Tibial artery (tissue), 4 donors: ENCODE measurements around the gene DNM3.

Experiments
- DNase-seq, 2 donors: peaks; one replicate each; pipeline ENCODE4 v3.0.0-alpha.2; 2019
- H3K27ac ChIP-seq, 2 donors: fragments of 200-600 bp; sonication (generic) in 1 of 2; 1 replicate in 1 of 2; 2 replicates in 1 of 2; pipeline ENCODE4 v1.5.1; 2018 to 2019; ENCODE audit warnings: mild to moderate bottlenecking in 1 of 2
- H3K27me3 ChIP-seq, 2 donors: fragments of 200-600 bp; sonication (generic) in 1 of 2; one replicate each; pipeline versions ENCODE4 v1.5.1 to v1.6.0; 2016 to 2019
- H3K36me3 ChIP-seq, 3 donors: fragments of 200-600 bp; sonication (generic) in 2 of 3; one replicate each; pipeline ENCODE4 v1.5.1; 2016 to 2019; ENCODE audit warnings: mild to moderate bottlenecking in 2 of 3
- H3K4me1 ChIP-seq, 4 donors: fragments of 200-600 bp; sonication (generic) in 2 of 4; 1 replicate in 3 of 4; 2 replicates in 1 of 4; pipeline ENCODE4 v1.5.1; 2016 to 2019
- H3K4me3 ChIP-seq, 2 donors: fragments of 200-600 bp; sonication (generic) in 1 of 2; 1 replicate in 1 of 2; 2 replicates in 1 of 2; pipeline ENCODE4 v1.5.1; 2018 to 2019; ENCODE audit warnings: mild to moderate bottlenecking in 2 of 2
- H3K9me3 ChIP-seq, 3 donors: fragments of 200-600 bp; sonication (generic) in 1 of 3; one replicate each; pipeline ENCODE4 v1.5.1; 2016 to 2019
- intact Hi-C: fragments of 100-400 bp; cut with DNase I; formaldehyde crosslinking; loops from one replicate; pipeline ENCODE4 v1.15.0; 2023; ENCODE audit warnings: low total_unique reads
- TF ChIP-seq, protein P1 (sequence below), 2 experiments: fragments of 200-600 bp in 1 of 2; fragments of 450-650 bp in 1 of 2; IDR thresholded peaks; one replicate each; pipeline ENCODE4 v1.5.1; 2017 to 2019; ENCODE audit warnings: antibody characterized with exemption in 2 of 2, mild to moderate bottlenecking in 1 of 2, moderate library complexity in 1 of 2

Gene DNM3

DNA sequence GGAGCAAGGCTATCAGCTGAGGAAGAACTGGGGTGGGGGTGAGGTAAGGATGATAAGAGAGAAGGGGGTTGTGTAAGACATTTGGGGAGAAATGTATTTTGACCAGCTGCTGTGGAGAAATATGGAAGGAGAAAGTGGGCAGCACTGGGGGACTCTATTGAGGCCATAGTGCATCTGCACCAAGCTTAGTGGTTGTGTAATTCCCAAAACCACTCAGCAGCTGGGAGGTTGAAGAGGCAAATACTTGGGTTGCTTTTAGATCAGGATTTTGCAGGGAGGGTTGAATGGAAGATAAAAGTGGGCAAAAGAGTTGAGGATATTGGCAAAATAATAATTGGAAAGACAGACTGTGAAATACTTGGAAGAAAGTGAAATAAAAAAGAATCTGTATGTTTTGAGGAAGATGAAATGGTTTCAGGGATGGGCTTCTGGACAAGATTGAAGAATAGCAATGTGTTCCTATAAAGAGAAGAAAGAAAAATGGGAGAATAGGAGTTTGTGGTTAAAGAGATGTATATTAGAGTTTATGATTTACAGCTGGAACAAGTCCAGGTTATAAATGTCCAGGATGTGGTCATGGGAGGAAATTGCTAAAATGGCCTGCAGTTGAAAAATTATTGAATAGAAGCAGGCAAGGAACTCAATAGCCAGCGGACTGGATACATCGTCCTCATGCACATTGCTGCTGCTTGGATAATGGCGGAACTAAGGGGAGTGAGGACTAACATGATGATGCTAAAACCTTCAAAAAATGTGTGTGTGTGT lies 162.7 kb downstream of the DNM3 start:
- intact Hi-C loops, result no loop called here
- Histone ChIP-seq H3K4me3 (no peak overlapping the region), H3K27ac (no peak overlapping the region), H3K4me1 (no peaks in the 10 kb centered on the region), H3K27me3 (no peaks in the 10 kb centered on the region), H3K9me3 (no peaks in the 10 kb centered on the region), H3K36me3 (no peaks in the 10 kb centered on the region)
- no peak for DNase-seq
- TF ChIP-seq, protein P1, sequence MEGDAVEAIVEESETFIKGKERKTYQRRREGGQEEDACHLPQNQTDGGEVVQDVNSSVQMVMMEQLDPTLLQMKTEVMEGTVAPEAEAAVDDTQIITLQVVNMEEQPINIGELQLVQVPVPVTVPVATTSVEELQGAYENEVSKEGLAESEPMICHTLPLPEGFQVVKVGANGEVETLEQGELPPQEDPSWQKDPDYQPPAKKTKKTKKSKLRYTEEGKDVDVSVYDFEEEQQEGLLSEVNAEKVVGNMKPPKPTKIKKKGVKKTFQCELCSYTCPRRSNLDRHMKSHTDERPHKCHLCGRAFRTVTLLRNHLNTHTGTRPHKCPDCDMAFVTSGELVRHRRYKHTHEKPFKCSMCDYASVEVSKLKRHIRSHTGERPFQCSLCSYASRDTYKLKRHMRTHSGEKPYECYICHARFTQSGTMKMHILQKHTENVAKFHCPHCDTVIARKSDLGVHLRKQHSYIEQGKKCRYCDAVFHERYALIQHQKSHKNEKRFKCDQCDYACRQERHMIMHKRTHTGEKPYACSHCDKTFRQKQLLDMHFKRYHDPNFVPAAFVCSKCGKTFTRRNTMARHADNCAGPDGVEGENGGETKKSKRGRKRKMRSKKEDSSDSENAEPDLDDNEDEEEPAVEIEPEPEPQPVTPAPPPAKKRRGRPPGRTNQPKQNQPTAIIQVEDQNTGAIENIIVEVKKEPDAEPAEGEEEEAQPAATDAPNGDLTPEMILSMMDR (IDR thresholded peaks at IDR 0.05), result no peak

DNA sequence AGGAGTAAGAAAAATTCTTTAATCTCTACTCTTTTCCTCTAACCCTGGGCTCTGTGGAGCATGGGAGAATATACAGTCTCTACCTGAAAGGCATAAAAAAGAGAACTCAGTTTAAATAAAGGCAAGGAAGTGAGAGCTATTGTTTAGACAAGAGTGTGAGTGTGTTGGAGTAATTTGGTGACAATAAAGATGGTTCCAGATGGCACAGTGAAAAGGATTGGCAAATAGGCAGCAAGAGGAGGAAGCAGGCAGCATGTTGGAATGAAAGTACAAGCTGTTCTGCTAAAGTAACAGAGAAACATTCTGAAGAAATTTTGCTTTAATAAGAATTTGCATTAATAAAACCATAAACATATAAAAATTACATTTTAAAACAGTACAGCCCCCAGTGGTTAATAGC lies 163.4 kb downstream of the DNM3 start:
- Histone ChIP-seq H3K36me3 (no peaks in the 10 kb centered on the region), H3K9me3 (no peaks in the 10 kb centered on the region), H3K27ac (no peak overlapping the region), H3K27me3 (no peaks in the 10 kb centered on the region), H3K4me1 (no peaks in the 10 kb centered on the region), H3K4me3 (no peak overlapping the region)
- TF ChIP-seq, protein P1 (IDR thresholded peaks at IDR 0.05), result no peak
- intact Hi-C loops, result no loop called here
- DNase-seq, result no peak

DNA sequence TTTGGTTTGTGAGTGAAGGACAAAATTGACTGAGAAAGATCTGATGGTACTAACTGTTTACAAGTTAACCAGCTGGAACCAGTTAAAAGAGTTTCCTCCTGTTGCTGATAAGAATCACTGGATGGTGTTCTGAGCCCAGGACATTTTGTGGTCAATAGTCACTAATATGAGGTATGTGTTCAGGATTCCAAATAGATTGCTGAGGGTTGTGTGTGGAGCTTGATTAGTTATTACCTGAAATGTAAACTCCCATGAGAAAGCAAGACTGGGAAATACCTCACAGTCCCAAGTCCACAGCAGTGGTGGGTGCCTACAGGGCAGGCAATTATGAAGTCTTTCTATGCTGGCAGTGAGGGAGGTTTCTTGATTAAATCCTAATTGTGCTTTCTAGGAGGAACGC lies 164.6 kb downstream of the DNM3 start:
- TF ChIP-seq, protein P1 (IDR thresholded peaks at IDR 0.05), result no peak
- no peaks in the 10 kb centered on the region for H3K36me3 ChIP-seq
- no peak overlapping the region for H3K27ac ChIP-seq
- intact Hi-C loops, result no loop called here
- no peaks in the 10 kb centered on the region for H3K4me1 ChIP-seq
- no peaks in the 10 kb centered on the region for H3K27me3 ChIP-seq
- H3K9me3 ChIP-seq, result no peaks in the 10 kb centered on the region
- H3K4me3 ChIP-seq, result no peak overlapping the region
- DNase-seq, result no peak

DNA sequence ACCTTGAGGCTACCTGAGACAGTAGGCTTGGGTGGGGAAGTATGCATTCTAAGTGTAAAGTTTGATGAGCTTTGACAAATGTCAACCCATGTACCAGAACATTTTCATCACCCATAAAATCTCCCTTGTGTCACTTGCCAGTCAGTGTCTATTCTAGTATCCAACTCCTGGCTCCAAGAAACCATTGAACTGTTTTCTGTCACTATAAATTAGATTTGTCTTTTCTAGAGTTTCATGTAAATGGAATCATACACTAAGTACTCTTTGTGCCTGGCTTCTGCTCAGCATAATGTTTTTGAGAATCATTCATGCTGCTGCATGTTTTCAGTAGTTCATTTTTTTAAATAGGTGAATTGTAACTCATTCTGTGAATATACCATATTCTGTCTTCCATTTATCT lies 165.4 kb downstream of the DNM3 start:
- no peaks in the 10 kb centered on the region for H3K9me3 ChIP-seq
- no peaks in the 10 kb centered on the region for H3K4me1 ChIP-seq
- H3K36me3 ChIP-seq, result no peaks in the 10 kb centered on the region
- H3K27ac ChIP-seq, result no peak overlapping the region
- no peak for DNase-seq
- H3K4me3 ChIP-seq, result no peak overlapping the region
- H3K27me3 ChIP-seq, result no peaks in the 10 kb centered on the region
- intact Hi-C loops, result no loop called here
- TF ChIP-seq, protein P1 (IDR thresholded peaks at IDR 0.05), result no peak

DNA sequence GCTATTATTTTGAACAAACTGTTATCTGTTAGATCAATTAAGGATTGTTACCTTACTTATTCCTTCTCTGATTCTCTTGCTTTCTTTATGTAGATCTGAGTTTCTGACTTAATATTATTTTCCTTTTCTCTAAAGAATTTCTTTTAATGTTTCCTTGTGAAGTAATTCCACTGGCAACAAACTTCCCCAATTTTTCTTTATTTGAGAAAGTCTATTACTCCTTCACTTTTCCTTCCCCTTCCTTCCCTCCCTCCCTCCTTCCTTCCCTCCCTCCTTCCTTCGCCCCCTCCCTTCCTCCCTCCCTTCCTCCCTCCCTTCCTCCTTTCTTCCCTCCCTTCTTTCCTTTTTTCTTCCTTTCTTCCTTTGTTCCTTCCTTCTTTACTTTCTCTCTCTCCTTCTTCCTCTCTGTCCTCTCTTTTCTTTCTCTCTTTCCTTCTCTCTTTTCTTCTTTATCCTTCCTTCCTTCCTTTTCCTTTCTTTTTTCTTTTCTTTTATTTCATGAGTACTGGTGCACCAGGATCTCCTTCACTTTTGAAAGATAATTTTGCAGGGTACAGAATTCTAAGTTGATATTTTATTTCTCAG lies 177.5 kb downstream of the DNM3 start:
- intact Hi-C loops, result no loop called here
- Histone ChIP-seq H3K36me3 (peaks cover 0 to 3% (median 0%) of the 10 kb centered on the region in 3 donors), H3K4me1 (no peaks in the 10 kb centered on the region), H3K27me3 (no peaks in the 10 kb centered on the region), H3K9me3 (no peaks in the 10 kb centered on the region), H3K27ac (no peak overlapping the region), H3K4me3 (no peak overlapping the region)
- DNase-seq, result no peak
- TF ChIP-seq, protein P1 (IDR thresholded peaks at IDR 0.05), result no peak
